ENCODE results near the gene ANKFY1.

DNA sequence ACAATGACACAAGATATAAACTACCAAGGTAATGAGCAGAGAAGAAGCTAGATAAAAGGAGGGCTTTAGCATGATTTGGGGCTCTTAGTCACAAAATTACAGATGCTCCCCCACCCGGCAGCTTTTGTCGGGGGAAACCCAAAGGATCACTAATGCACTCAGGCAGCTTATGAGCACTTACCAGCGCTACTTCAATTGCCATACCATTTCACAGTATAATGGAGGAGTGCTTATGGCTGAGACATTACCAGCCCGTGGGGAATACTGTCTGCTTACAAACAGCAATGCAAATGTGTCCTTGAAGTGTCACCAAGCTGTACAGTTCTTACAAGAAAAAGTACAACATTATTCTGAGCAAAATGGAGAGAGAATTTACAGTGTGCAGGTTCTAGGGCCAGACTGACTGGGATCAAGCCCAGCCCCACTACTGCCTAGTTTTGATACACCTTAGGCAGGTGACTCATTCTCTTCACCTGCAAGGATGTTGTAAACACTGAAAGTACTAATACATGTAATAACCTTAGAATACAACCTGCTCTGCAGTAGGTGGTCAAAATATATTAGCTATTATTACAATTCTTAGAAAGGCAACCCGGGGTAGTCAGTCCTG is 16.3 kb downstream of the ANKFY1 start:
- no peak for TF ChIP-seq EZH2phosphoT487 (IDR thresholded peaks at IDR 0.05; ENCODE audit: low read length)
- TF ChIP-seq, protein P1, sequence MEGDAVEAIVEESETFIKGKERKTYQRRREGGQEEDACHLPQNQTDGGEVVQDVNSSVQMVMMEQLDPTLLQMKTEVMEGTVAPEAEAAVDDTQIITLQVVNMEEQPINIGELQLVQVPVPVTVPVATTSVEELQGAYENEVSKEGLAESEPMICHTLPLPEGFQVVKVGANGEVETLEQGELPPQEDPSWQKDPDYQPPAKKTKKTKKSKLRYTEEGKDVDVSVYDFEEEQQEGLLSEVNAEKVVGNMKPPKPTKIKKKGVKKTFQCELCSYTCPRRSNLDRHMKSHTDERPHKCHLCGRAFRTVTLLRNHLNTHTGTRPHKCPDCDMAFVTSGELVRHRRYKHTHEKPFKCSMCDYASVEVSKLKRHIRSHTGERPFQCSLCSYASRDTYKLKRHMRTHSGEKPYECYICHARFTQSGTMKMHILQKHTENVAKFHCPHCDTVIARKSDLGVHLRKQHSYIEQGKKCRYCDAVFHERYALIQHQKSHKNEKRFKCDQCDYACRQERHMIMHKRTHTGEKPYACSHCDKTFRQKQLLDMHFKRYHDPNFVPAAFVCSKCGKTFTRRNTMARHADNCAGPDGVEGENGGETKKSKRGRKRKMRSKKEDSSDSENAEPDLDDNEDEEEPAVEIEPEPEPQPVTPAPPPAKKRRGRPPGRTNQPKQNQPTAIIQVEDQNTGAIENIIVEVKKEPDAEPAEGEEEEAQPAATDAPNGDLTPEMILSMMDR (IDR thresholded peaks at IDR 0.05; ENCODE audit: low read length), result no peak
